ENCODE data around the gene WASF2.

WASF2 gene

GRCh38 chr1:27380224-27380623, 109.7 kb downstream of the WASF2 start:
- no peak for DNase-seq (ENCODE audit: low read depth, low spot score)

- no peak for DNase-seq (ENCODE audit: low read depth, low spot score)
Observed at GRCh38 chr1:27379564-27380122, 110.3 kb downstream of the WASF2 start.

- no peak for DNase-seq (ENCODE audit: low read depth, low spot score)
Observed at GRCh38 chr1:27377760-27378495, 112.0 kb downstream of the WASF2 start.

- DNase-seq (ENCODE audit: low read depth, low spot score), result no peak
Observed at GRCh38 chr1:27374362-27375086, 115.4 kb downstream of the WASF2 start, which contains the start of gene FCN3. Gene FCN3 (minus strand): TSS chr1:27374824. CDS start chr1:27374818, 6 bp downstream.

GRCh38 chr1:27372808-27373690, 116.9 kb downstream of the WASF2 start:
- no peak for DNase-seq (ENCODE audit: low read depth, low spot score)

- DNase-seq (ENCODE audit: low read depth, low spot score), result no peak
Observed at GRCh38 chr1:27372022-27372807, 117.8 kb downstream of the WASF2 start.

GRCh38 chr1:27368869-27369582, 120.9 kb downstream of the WASF2 start:
- no peak for DNase-seq (ENCODE audit: low read depth, low spot score)

GRCh38 chr1:27367160-27367650, 122.8 kb downstream of the WASF2 start:
- no peak for DNase-seq (ENCODE audit: low read depth, low spot score)

- DNase-seq (ENCODE audit: low read depth, low spot score), result peak; percentile 88
Observed at GRCh38 chr1:27366411-27367159, 123.4 kb downstream of the WASF2 start, which contains the start of gene MAP3K6. Gene MAP3K6 (minus strand): TSS chr1:27366961. CDS start chr1:27366597, 364 bp downstream.

GRCh38 chr1:27366113-27366410, 123.9 kb downstream of the WASF2 start:
- DNase-seq (ENCODE audit: low read depth, low spot score), result peak; percentile 90

GRCh38 chr1:27365372-27366112, 124.4 kb downstream of the WASF2 start:
- DNase-seq (ENCODE audit: low read depth, low spot score), result peak; percentile 95

GRCh38 chr1:27364696-27365371, 125.1 kb downstream of the WASF2 start:
- no peak for DNase-seq (ENCODE audit: low read depth, low spot score)

GRCh38 chr1:27363766-27364695, 125.9 kb downstream of the WASF2 start:
- no peak for DNase-seq (ENCODE audit: low read depth, low spot score)

- DNase-seq (ENCODE audit: low read depth, low spot score), result no peak
Observed at GRCh38 chr1:27361553-27361952, 128.4 kb downstream of the WASF2 start.

GRCh38 chr1:27361044-27361402, 128.9 kb downstream of the WASF2 start:
- DNase-seq (ENCODE audit: low read depth, low spot score), result no peak

- no peak for DNase-seq (ENCODE audit: low read depth, low spot score)
Observed at GRCh38 chr1:27360159-27361043, 129.6 kb downstream of the WASF2 start.

Measured in astrocyte of the hippocampus (primary cell).